IPS-18a (cell line): ENCODE measurements around the gene TENM4.
"Not testable (repeated sequence)": the region's sequence is repeated elsewhere in the genome, so short reads cannot be mapped to it uniquely, and the experiment has no call there.

Experiments
- H3K27ac ChIP-seq: one replicate; pipeline ENCODE4 v1.5.1; 2013; ENCODE audit warnings: low read length
- H3K27me3 ChIP-seq: one replicate; pipeline ENCODE4 v1.6.1; 2013; ENCODE audit warnings: mild to moderate bottlenecking, low read length; ENCODE audit not compliant: control insufficient read depth, insufficient read depth
- H3K36me3 ChIP-seq: one replicate; pipeline ENCODE4 v1.6.1; 2013; ENCODE audit warnings: low read depth, low read length; ENCODE audit not compliant: control insufficient read depth
- H3K4me1 ChIP-seq: one replicate; pipeline ENCODE4 v1.6.1; 2013; ENCODE audit warnings: low read depth, low read length; ENCODE audit not compliant: control insufficient read depth
- H3K4me3 ChIP-seq: one replicate; pipeline ENCODE4 v1.5.1; 2013; ENCODE audit warnings: low read length
- H3K9ac ChIP-seq: one replicate; pipeline ENCODE4 v1.6.1; 2013; ENCODE audit warnings: mild to moderate bottlenecking, low read length, moderate library complexity
- H3K9me3 ChIP-seq: one replicate; pipeline ENCODE4 v1.6.1; 2013; ENCODE audit warnings: low read depth, low read length; ENCODE audit not compliant: control insufficient read depth

Gene TENM4

GRCh38 chr11:79193663-79194310 lies 247.0 kb downstream of the TENM4 start:
- Histone ChIP-seq H3K4me1 (no peaks in the 10 kb centered on the region), H3K27me3 (no peaks in the 10 kb centered on the region), H3K9ac (no peak overlapping the region), H3K4me3 (no peak overlapping the region), H3K27ac (no peak overlapping the region), H3K9me3 (no peaks in the 10 kb centered on the region), H3K36me3 (no peaks in the 10 kb centered on the region)

- Histone ChIP-seq H3K9me3 (no peaks in the 10 kb centered on the region), H3K4me3 (no peak overlapping the region), H3K27me3 (no peaks in the 10 kb centered on the region), H3K36me3 (no peaks in the 10 kb centered on the region), H3K27ac (no peak overlapping the region), H3K4me1 (no peaks in the 10 kb centered on the region), H3K9ac (no peak overlapping the region)
Observed at GRCh38 chr11:79192836-79193235, 248.0 kb downstream of the TENM4 start.

- H3K4me3 ChIP-seq, H3K36me3 ChIP-seq, H3K9me3 ChIP-seq, H3K9ac ChIP-seq, H3K27me3 ChIP-seq, H3K27ac ChIP-seq, H3K4me1 ChIP-seq: not testable (repeated sequence)
Observed at GRCh38 chr11:79191716-79192115, 249.1 kb downstream of the TENM4 start.

GRCh38 chr11:79190553-79190952 lies 250.3 kb downstream of the TENM4 start:
- H3K9me3 ChIP-seq: not testable (repeated sequence)

GRCh38 chr11:79189601-79190000 lies 251.2 kb downstream of the TENM4 start:
- Histone ChIP-seq H3K27me3 (no peaks in the 10 kb centered on the region), H3K27ac (no peak overlapping the region), H3K9me3 (no peaks in the 10 kb centered on the region), H3K4me3 (no peak overlapping the region), H3K9ac (no peak overlapping the region), H3K36me3 (no peaks in the 10 kb centered on the region), H3K4me1 (no peaks in the 10 kb centered on the region)

More at GRCh38 chr11:79190553-79190952, 250.3 kb downstream of the TENM4 start:
- not testable (repeated sequence) for H3K27me3 ChIP-seq, H3K36me3 ChIP-seq, H3K9ac ChIP-seq, H3K4me1 ChIP-seq, H3K4me3 ChIP-seq, H3K27ac ChIP-seq

GRCh38 chr11:79189055-79189454 lies 251.8 kb downstream of the TENM4 start:
- H3K27ac ChIP-seq: no peak overlapping the region
- H3K9ac ChIP-seq: no peak overlapping the region
- no peaks in the 10 kb centered on the region for H3K4me1 ChIP-seq
- H3K27me3 ChIP-seq: no peaks in the 10 kb centered on the region
- no peak overlapping the region for H3K4me3 ChIP-seq
- H3K9me3 ChIP-seq: no peaks in the 10 kb centered on the region
- H3K36me3 ChIP-seq: no peaks in the 10 kb centered on the region

- H3K9me3 ChIP-seq: no peaks in the 10 kb centered on the region
- H3K4me3 ChIP-seq: no peak overlapping the region
- H3K36me3 ChIP-seq: no peaks in the 10 kb centered on the region
- no peak overlapping the region for H3K9ac ChIP-seq
- H3K4me1 ChIP-seq: no peaks in the 10 kb centered on the region
- no peak overlapping the region for H3K27ac ChIP-seq
- H3K27me3 ChIP-seq: no peaks in the 10 kb centered on the region
Observed at GRCh38 chr11:79186669-79187068, 254.2 kb downstream of the TENM4 start.

- no peak overlapping the region for H3K9ac ChIP-seq
- H3K4me3 ChIP-seq: no peak overlapping the region
- no peaks in the 10 kb centered on the region for H3K9me3 ChIP-seq
- no peak overlapping the region for H3K27ac ChIP-seq
- H3K4me1 ChIP-seq: no peaks in the 10 kb centered on the region
- H3K27me3 ChIP-seq: no peaks in the 10 kb centered on the region
- H3K36me3 ChIP-seq: no peaks in the 10 kb centered on the region
Observed at GRCh38 chr11:79185351-79185750, 255.5 kb downstream of the TENM4 start.

GRCh38 chr11:79184285-79184684 lies 256.5 kb downstream of the TENM4 start:
- no peak overlapping the region for H3K9ac ChIP-seq
- no peaks in the 10 kb centered on the region for H3K27me3 ChIP-seq
- no peaks in the 10 kb centered on the region for H3K36me3 ChIP-seq
- H3K4me3 ChIP-seq: no peak overlapping the region
- no peak overlapping the region for H3K27ac ChIP-seq
- no peaks in the 10 kb centered on the region for H3K4me1 ChIP-seq
- no peaks in the 10 kb centered on the region for H3K9me3 ChIP-seq

- Histone ChIP-seq H3K36me3 (no peaks in the 10 kb centered on the region), H3K27ac (no peak overlapping the region), H3K9ac (no peak overlapping the region), H3K9me3 (no peaks in the 10 kb centered on the region), H3K27me3 (no peaks in the 10 kb centered on the region), H3K4me1 (no peaks in the 10 kb centered on the region), H3K4me3 (no peak overlapping the region)
Observed at GRCh38 chr11:79182794-79183193, 258.0 kb downstream of the TENM4 start.

- no peak overlapping the region for H3K9ac ChIP-seq
- no peaks in the 10 kb centered on the region for H3K27me3 ChIP-seq
- no peak overlapping the region for H3K27ac ChIP-seq
- no peak overlapping the region for H3K4me3 ChIP-seq
- H3K36me3 ChIP-seq: no peaks in the 10 kb centered on the region
- H3K4me1 ChIP-seq: peaks cover 6% of the 10 kb centered on the region
- no peaks in the 10 kb centered on the region for H3K9me3 ChIP-seq
Observed at GRCh38 chr11:79179087-79179486, 261.7 kb downstream of the TENM4 start.
